HG03108 (cell line): ENCODE data around the gene PYDC1.
"Not testable (repeated sequence)": the region's sequence is repeated elsewhere in the genome, so short reads cannot be mapped to it uniquely, and the experiment has no call there.

ENCODE experiments used
- ATAC-seq: cut with Tn5 transposase; IDR thresholded peaks from one replicate; pipeline ENCODE4 v1.9.1; 2021; ENCODE audit warnings: moderate library complexity; ENCODE audit not compliant: unreplicated experiment

Gene PYDC1

GRCh38 chr16:31196324-31197088, 20.4 kb downstream of the PYDC1 start:
- ATAC-seq = no peak

GRCh38 chr16:31195861-31196260, 21.1 kb downstream of the PYDC1 start:
- ATAC-seq = not testable (repeated sequence)

GRCh38 chr16:31194898-31195297, 22.0 kb downstream of the PYDC1 start:
- ATAC-seq = no peak

DNA sequence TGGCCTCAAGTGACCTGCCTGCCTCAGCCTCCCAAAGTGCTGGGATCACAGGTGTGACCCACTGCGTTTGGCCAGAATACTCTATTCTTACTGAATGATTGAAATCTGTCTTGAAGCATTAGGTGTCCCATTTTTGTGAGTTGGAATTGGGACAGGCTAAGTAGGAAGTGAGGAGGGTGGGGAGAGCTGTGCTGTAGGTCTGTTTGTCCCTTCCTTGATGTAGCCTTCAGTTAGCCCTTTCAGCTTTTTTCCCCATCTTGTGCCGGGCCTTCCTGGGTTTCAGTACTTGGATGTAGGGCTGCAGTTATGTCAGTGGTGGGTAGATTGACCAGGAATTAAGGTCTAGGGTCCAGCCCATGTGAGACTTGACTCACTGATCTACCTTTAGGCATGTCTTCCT, 23.1 kb downstream of the PYDC1 start:
- ATAC-seq = no peak

DNA sequence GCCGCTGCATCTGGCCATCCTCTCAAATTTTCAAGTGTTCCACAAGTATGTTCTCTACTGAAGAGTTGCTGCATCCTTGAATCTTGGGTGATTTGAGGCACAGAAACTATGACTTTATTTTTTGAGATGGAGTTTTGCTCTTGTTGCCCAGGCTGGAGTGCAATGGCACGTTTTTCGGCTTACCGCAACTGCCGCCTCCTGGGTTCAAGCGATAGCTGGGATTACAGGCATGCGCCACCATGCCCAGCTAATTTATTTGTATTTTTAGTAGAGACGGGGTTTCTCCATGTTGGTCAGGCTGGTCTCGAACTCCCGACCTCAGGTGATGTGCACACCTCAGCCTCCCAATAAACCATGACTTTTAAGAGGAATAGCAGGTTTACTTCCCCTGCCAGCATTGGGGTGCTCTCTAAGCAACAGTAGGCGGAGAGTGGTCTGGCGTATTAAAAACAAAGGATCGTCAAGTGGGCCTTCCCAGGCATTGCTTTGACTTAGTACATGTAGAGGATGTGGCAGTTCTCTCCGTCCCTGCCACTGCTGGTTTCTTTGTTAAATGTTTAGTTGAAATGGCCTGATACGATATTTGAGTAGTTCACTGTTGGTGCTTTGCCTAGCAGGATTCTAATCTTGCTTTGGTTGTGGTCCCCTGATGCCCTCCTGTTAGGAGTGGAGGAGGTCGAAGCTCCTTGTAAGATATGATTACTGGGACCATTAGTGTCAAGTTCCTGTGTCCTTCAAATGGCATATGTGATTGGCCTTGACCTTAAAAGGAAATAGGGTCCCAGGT, 23.9 kb downstream of the PYDC1 start:
- ATAC-seq = no peak

DNA sequence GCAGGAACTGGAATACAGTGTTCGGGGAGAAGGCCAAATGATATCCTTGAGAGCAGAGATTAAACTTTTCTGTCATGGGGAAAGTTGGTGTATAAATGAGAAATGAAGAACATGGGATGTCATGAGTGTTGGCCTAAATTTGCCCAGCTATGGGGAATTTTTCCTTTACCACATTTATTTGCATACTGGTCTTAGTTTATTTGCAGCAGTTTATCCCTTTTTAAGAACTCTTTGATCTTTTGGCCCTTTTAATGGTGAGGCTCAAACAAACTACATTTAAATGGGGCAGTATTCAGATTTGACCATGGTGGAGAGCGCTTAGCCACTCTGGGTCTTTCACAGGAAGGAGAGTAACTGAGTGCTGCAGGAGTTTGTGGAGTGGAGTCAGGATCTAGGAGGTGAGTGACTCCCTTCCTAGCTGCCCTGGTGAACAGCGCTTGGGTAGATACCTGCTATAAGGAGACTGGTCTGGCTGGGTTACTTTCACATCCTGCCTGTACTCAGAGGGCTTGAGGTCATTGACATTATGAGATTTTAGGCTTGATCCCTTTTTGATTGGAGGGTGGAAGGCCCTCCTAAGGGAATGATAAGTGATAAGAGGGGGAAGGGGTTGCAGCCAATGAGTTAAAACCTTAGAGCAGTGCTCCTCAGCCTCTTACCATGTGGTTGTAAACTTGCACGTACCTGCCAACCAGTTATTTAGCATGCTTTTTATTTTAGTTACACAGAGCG, 25.1 kb downstream of the PYDC1 start:
- no peak for ATAC-seq

- no peak for ATAC-seq
These were observed 26.0 kb downstream of the PYDC1 start for GRCh38 chr16:31190818-31191444.

DNA sequence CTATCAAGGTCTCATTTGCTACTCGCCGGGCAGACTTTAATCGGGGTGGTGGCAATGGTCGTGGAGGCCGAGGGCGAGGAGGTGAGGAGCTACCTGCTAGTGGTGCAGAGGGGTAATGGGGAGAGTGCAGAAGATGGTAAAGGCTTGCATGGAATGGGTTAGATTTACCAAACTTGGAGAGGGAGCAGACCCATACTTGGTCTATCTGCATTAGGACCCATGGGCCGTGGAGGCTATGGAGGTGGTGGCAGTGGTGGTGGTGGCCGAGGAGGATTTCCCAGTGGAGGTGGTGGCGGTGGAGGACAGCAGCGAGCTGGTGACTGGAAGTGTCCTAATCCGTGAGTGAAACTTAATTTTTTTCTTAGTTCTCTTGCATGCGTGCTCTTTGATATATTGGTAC, 26.9 kb downstream of the PYDC1 start:
- ATAC-seq = no peak

- no peak for ATAC-seq
These were observed 27.5 kb downstream of the PYDC1 start for GRCh38 chr16:31189412-31189778.

DNA sequence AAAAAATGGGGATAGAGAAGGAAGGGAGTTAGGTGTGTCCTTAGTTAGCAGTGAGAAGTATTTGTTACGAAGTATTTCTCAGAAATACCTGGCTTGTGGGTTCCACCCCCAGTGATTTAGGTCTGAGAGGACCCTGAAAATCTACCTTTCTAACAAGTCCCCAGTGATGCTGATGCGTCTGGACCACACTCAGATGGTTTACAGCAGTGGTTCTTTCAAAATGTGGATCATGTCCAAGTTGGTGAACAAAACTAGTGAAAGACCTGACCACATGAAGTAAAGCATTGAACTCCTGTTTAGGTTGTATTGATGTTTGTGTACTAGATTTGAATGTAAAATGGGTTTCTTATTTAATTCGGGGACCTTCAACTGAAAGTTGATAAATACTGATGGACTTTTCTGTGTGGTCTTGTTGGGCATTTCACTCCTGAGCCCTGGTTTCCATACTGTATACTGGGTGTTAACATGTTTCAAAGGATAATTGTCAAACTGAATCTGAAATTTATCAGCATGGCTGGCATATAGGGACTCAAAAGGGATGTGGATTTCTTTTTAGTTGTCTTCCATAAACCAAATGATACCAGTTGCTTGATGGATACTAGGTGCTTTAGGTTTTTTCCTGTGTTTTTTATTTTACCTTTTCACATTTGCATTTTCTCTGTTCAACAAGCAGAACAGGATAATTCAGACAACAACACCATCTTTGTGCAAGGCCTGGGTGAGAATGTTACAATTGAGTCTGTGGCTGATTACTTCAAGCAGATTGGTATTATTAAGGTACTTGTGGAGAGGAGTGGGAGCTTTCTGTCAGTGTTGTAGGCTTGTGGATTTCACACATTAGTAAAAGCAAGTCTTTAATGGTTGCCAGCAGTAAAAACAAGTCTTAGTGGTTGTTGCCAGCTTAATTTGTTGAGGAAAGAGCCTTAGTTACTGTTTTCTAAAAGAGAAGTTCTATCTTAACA, 28.2 kb downstream of the PYDC1 start:
- no peak for ATAC-seq

DNA sequence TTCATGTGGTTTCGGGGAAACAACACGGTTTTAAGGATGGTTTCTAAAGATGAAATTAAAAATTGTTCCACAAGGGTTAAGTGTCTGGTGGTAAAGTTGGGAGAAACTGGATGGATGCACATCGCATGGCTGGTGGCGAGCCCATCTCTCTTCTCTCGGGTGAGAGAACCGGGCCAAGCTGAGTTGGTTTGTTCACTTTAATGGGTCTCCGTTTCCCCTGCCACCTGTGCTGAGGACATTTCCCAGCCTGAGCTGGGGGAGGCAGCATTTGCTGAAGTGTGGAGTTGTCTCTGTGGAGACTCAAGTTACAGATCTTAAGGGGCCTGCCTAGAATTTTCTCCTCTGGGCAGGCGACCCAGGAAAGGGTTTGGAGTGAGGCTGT, 29.1 kb downstream of the PYDC1 start:
- no peak for ATAC-seq

DNA sequence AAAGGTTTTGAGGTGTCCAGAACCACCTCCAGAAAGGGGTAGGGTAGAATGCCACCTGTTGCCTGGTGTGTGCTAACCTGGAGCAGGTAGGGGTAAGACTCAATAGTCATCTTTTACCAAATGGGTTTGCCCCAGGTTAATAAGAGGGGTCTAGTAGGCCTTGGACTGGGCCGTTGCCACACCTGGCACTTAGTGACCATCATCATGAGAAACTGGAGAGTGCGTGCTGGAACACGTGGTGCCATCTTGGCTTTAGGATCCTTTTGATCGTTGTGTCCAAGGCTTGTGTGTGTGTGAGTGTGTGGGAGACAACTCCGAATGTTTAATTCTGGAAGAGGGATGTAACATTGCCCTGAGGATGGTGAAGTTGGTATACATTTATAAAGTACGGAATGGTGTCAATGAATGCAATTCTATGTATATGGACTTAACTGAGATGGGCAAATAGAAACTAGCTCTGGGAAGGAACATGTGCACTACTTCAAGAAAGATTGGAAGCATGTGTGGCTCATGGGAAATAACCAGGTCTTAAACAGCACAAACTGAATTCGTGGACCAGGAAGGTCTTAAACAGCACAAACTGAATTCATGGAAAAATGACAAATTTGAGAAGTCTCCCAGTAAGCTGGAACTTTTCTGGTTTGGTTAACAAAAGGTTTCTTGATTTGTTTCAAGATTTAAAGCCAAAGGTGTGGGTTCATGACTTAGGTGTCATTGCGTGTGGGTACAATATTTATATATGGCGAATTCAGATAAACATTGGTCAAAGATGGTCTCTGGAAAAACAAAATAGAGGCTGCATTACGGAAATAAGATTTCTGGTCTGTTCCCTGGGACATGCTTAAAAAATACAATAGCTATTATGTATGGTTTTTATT, 29.8 kb downstream of the PYDC1 start:
- no peak for ATAC-seq

GRCh38 chr16:31186176-31186575, 30.8 kb downstream of the PYDC1 start:
- no peak for ATAC-seq

- no peak for ATAC-seq
These were observed 31.6 kb downstream of the PYDC1 start for GRCh38 chr16:31185339-31185738.

GRCh38 chr16:31184888-31185287, 32.0 kb downstream of the PYDC1 start:
- ATAC-seq = no peak

- ATAC-seq = no peak
These were observed 33.2 kb downstream of the PYDC1 start for GRCh38 chr16:31183432-31184428.

DNA sequence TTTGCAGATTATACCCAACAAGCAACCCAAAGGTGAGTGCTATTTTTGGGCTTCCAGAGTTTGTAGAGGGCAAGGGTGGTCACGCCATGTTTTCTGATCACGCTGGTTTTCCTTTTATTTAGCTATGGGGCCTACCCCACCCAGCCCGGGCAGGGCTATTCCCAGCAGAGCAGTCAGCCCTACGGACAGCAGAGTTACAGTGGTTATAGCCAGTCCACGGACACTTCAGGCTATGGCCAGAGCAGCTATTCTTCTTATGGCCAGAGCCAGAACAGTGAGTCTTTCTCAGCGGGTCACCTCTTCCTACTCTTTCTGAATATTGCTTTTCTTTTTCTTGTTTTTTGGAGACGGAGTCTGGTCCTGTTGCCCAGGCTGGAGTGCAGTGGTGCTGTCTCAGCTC, 34.5 kb downstream of the PYDC1 start:
- ATAC-seq = no peak
